Astrocyte (in vitro differentiated cells and primary cell): ENCODE results near the gene FBXL14.

Experiments
- EZH2 ChIP-seq: IDR thresholded peaks from 2 replicates; pipeline ENCODE4 v1.6.1; 2012; ENCODE audit warnings: mild to moderate bottlenecking, low read length, inconsistent platforms; ENCODE audit not compliant: insufficient read depth
- TF ChIP-seq, protein P1 (sequence below): IDR thresholded peaks from 2 replicates; pipeline ENCODE4 v1.5.1; 2011; ENCODE audit warnings: low read depth, mild to moderate bottlenecking, inconsistent platforms, low read length, moderate library complexity; ENCODE audit not compliant: insufficient read depth

GRCh38 chr12:1542599-1542998, 51.8 kb downstream of the FBXL14 start:
- TF ChIP-seq, protein P1, sequence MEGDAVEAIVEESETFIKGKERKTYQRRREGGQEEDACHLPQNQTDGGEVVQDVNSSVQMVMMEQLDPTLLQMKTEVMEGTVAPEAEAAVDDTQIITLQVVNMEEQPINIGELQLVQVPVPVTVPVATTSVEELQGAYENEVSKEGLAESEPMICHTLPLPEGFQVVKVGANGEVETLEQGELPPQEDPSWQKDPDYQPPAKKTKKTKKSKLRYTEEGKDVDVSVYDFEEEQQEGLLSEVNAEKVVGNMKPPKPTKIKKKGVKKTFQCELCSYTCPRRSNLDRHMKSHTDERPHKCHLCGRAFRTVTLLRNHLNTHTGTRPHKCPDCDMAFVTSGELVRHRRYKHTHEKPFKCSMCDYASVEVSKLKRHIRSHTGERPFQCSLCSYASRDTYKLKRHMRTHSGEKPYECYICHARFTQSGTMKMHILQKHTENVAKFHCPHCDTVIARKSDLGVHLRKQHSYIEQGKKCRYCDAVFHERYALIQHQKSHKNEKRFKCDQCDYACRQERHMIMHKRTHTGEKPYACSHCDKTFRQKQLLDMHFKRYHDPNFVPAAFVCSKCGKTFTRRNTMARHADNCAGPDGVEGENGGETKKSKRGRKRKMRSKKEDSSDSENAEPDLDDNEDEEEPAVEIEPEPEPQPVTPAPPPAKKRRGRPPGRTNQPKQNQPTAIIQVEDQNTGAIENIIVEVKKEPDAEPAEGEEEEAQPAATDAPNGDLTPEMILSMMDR = no peak
- TF ChIP-seq EZH2 = no peak
